ENCODE data around the gene PRKCQ.

- TF ChIP-seq CTCF (IDR thresholded peaks at IDR 0.05) = no peak
- no peak for TF ChIP-seq POLR2A (IDR thresholded peaks at IDR 0.05)
Measured at GRCh38 chr10:6431861-6432260, 148.2 kb downstream of the PRKCQ start.

All from testis (tissue), 2 donors.